OCI-LY7 (cell line): ENCODE results near the gene ZDHHC14. TPM values are rescaled to one million over a fixed set of nuclear protein-coding genes. Genes with fewer than 3 reads are reported as not detected.

Experiments used
- BruUV-seq: library from RNA; stranded (reverse); fragments of 400-500 nt; replicated peaks from 2 replicates; lab custom pipeline; 2021; lab: Mats Ljungman, UMichigan
- CTCF ChIA-PET: fragments of 300-600 bp; sonication (Branson Sonifier 250); formaldehyde crosslinking; loops from one replicate; lab custom pipeline; 2022; ENCODE audit warnings: antibody characterized with exemption; ENCODE audit not compliant: unreplicated experiment; lab: Charles Lee
- POLR2A ChIA-PET: fragments of 300-600 bp; sonication (Branson Sonifier 250); formaldehyde crosslinking; loops from one replicate; lab custom pipeline; 2022; ENCODE audit warnings: antibody characterized with exemption; lab: Charles Lee
- DNase-seq: peaks from one replicate; pipeline ENCODE4 v3.0.0-alpha.2; 2015; ENCODE audit warnings: low spot score
- H2AFZ ChIP-seq: fragments of 200-600 bp; sonication (generic), shearing (Covaris generic); 2 replicates; pipeline ENCODE4 v1.6.1; 2014; ENCODE audit warnings: mild to moderate bottlenecking, antibody characterized with exemption, low read length, moderate library complexity
- H3K27ac ChIP-seq: fragments of 200-600 bp; sonication (generic); 2 replicates; pipeline ENCODE4 v1.5.1; 2014; ENCODE audit warnings: mixed run types, low read depth, mild to moderate bottlenecking, moderate library complexity, low read length, inconsistent platforms; ENCODE audit not compliant: poor library complexity, severe bottlenecking
- H3K36me3 ChIP-seq: fragments of 200-600 bp; sonication (generic); 2 replicates; pipeline ENCODE4 v1.6.1; 2014; ENCODE audit warnings: mild to moderate bottlenecking, antibody characterized with exemption, low read length, moderate library complexity, mixed read lengths; ENCODE audit not compliant: insufficient read depth
- H3K4me1 ChIP-seq: fragments of 200-600 bp; sonication (generic); 2 replicates; pipeline ENCODE4 v1.5.1; 2014; ENCODE audit warnings: mild to moderate bottlenecking, low read length; ENCODE audit not compliant: insufficient read depth, poor library complexity, severe bottlenecking
- H3K4me2 ChIP-seq: fragments of 200-600 bp; sonication (generic); 2 replicates; pipeline ENCODE4 v1.6.1; 2014; ENCODE audit warnings: mild to moderate bottlenecking, low read length
- H3K4me3 ChIP-seq: fragments of 200-600 bp; sonication (generic); 2 replicates; pipeline ENCODE4 v1.5.1; 2014; ENCODE audit warnings: mild to moderate bottlenecking, low read depth, low read length; ENCODE audit not compliant: poor library complexity, severe bottlenecking
- H3K79me2 ChIP-seq: fragments of 200-600 bp; sonication (generic); 2 replicates; pipeline ENCODE4 v1.6.1; 2016; ENCODE audit warnings: low read depth, mild to moderate bottlenecking, low read length, moderate library complexity, mixed read lengths; ENCODE audit not compliant: insufficient read depth
- H3K9me2 ChIP-seq: fragments of 200-600 bp; sonication (generic); 2 replicates; pipeline ENCODE4 v1.6.1; 2016; ENCODE audit warnings: mild to moderate bottlenecking, low read length, mixed read lengths; ENCODE audit not compliant: insufficient read depth
- H3K9me3 ChIP-seq: fragments of 200-600 bp; sonication (generic); 2 replicates; pipeline ENCODE4 v1.6.1; 2014; ENCODE audit warnings: mild to moderate bottlenecking, mixed run types, low read length, mixed read lengths
- H4K20me1 ChIP-seq: fragments of 200-600 bp; sonication (generic); 2 replicates; pipeline ENCODE4 v1.6.1; 2014; ENCODE audit warnings: mild to moderate bottlenecking, antibody characterized with exemption, low read length, moderate library complexity, mixed read lengths; ENCODE audit not compliant: insufficient read depth
- CTCF ChIP-seq: fragments of 200-600 bp; sonication (generic); conservative IDR thresholded peaks from 2 replicates; pipeline ENCODE4 v1.5.1; 2014; ENCODE audit warnings: mild to moderate bottlenecking, antibody characterized with exemption, low read length, moderate library complexity, mixed read lengths
- EZH2phosphoT487 ChIP-seq: fragments of 200-600 bp; sonication (generic); IDR thresholded peaks from 2 replicates; pipeline ENCODE4 v1.6.1; 2018; ENCODE audit warnings: low read depth, borderline replicate concordance, mild to moderate bottlenecking, mixed run types, antibody characterized with exemption, low read length, moderate library complexity, mixed read lengths
- intact Hi-C: fragments of 100-400 bp; cut with micrococcal nuclease; formaldehyde crosslinking; loops from one replicate; pipeline ENCODE4 v1.10.0; 2022; ENCODE audit not compliant: unreplicated experiment
- total RNA-seq, 2 experiments: library from RNA; depleted of rRNA in 1 of 2; stranded (reverse); fragments of >200 nt in 1 of 2; shearing (Covaris generic) in 1 of 2; gene quantifications; 2 replicates each; pipeline ENCODE4 v1.2.3, GENCODE V29; 2014 to 2022

Gene ZDHHC14
- total RNA-seq, 2 experiments from 2014 or later: 0.69 to 3.0 TPM

- Histone ChIP-seq H3K79me2 (no peaks in the 10 kb centered on the region), H3K9me2 (no peaks in the 10 kb centered on the region), H3K4me3 (no peak overlapping the region), H3K4me2 (no peak overlapping the region), H3K9me3 (no peaks in the 10 kb centered on the region), H3K27ac (no peak overlapping the region), H4K20me1 (no peaks in the 10 kb centered on the region), H2AFZ (no peak overlapping the region), H3K4me1 (no peaks in the 10 kb centered on the region), H3K36me3 (no peaks in the 10 kb centered on the region)
- CTCF ChIA-PET: no interaction called here
- no peak for DNase-seq
- POLR2A ChIA-PET: interaction anchor here (0.5 kb wide), 1 partner anchor 531 kb away, joined by 7 read pairs; no protein-coding TSS in a partner anchor
- intact Hi-C loops: no loop called here
- TF ChIP-seq CTCF (no peak), EZH2phosphoT487 (no peak)
- no TSS peak for BruUV-seq
Measured at GRCh38 chr6:157682856-157683481, 302.0 kb downstream of the ZDHHC14 start.

GRCh38 chr6:157683707-157684106 lies 302.7 kb downstream of the ZDHHC14 start:
- ChIA-PET POLR2A (no interaction called here), CTCF (no interaction called here)
- Histone ChIP-seq H3K79me2 (no peaks in the 10 kb centered on the region), H3K9me2 (no peaks in the 10 kb centered on the region), H3K9me3 (no peaks in the 10 kb centered on the region), H3K4me1 (no peaks in the 10 kb centered on the region), H3K4me2 (no peak overlapping the region), H4K20me1 (no peaks in the 10 kb centered on the region), H3K27ac (no peak overlapping the region), H2AFZ (no peak overlapping the region), H3K4me3 (no peak overlapping the region), H3K36me3 (no peaks in the 10 kb centered on the region)
- DNase-seq: no peak
- TF ChIP-seq CTCF (no peak), EZH2phosphoT487 (no peak)
- intact Hi-C loops: no loop called here
- no TSS peak for BruUV-seq

DNA sequence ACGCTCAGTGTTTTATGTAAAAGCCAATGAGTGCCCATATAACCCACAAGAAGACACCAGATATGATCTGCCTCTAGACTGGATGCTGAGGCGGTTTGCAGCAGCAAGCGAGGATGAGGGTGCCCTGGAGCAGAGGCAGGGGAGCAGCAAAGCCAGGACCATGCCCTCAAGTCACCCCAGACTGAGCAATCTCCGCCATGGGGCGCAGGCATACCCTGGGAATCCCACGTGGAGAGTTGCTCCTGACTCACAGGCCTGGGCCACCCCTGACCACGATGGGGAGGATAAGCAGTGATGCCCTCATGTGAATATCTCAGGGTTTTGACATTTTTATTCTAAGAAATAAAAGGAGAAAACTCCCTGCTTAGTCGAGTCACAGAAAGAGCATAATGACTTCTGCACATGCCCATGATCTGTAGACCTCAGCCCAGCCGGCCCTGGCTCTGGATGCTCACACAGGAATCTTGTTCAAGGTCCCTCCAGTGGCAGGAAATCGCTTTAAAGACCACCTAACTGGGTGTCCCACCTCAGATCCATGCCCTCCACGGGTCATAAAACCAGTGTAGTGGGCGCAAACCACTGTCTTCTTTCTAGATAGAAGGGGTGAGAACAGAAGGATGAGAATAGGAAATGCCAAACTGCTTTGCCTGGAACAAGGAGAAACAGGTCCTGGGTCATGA lies 303.8 kb downstream of the ZDHHC14 start:
- no peaks in the 10 kb centered on the region for H3K9me3 ChIP-seq
- H4K20me1 ChIP-seq: no peaks in the 10 kb centered on the region
- H3K79me2 ChIP-seq: no peaks in the 10 kb centered on the region
- no TSS peak for BruUV-seq
- H3K27ac ChIP-seq: no peak overlapping the region
- CTCF ChIA-PET: no interaction called here
- H3K36me3 ChIP-seq: no peaks in the 10 kb centered on the region
- TF ChIP-seq EZH2phosphoT487: no peak
- no peak for TF ChIP-seq CTCF
- no peak overlapping the region for H2AFZ ChIP-seq
- POLR2A ChIA-PET: no interaction called here
- intact Hi-C loops: no loop called here
- H3K4me3 ChIP-seq: no peak overlapping the region
- no peak for DNase-seq
- no peaks in the 10 kb centered on the region for H3K9me2 ChIP-seq
- no peaks in the 10 kb centered on the region for H3K4me1 ChIP-seq
- H3K4me2 ChIP-seq: no peak overlapping the region
